IMR-90 (cell line): Measurements from ENCODE around the gene ZNF831. TPM values are rescaled to one million over a fixed set of nuclear protein-coding genes. Genes with fewer than 3 reads are reported as not detected.

Experiments
- ATAC-seq: fragments of 200-7000 bp; cut with Tn5 transposase; 2 replicates; pipeline ENCODE4 v1.9.1; 2020; ENCODE audit warnings: low read depth, mild to moderate bottlenecking, moderate library complexity
- BruUV-seq: library from RNA; stranded (reverse); fragments of 400-500 nt; replicated peaks from 2 replicates; lab custom pipeline; 2021; lab: Mats Ljungman, UMichigan
- CTCF ChIA-PET: fragments of 300-600 bp; formaldehyde crosslinking; extraction: SDS; loops from one replicate; lab custom pipeline; 2021; ENCODE audit warnings: antibody characterized with exemption; lab: Yijun Ruan, JAX
- POLR2A ChIA-PET: fragments of 300-600 bp; sonication (Branson Sonifier 250); formaldehyde crosslinking; loops from one replicate; lab custom pipeline; 2022; ENCODE audit warnings: antibody characterized with exemption; ENCODE audit not compliant: unreplicated experiment; lab: Charles Lee
- DNase-seq: peaks from one replicate; pipeline ENCODE4 v3.0.0; 2013
- H2AFZ ChIP-seq: replicated peaks from 2 replicates; pipeline ENCODE3; 2013; ENCODE audit warnings: low read length, mild to moderate bottlenecking; ENCODE audit not compliant: poor library complexity
- H2AK5ac ChIP-seq: 2 replicates; pipeline ENCODE4 v1.6.1; 2013; ENCODE audit warnings: low read depth, low read length, inconsistent platforms
- H2AK9ac ChIP-seq: replicated peaks from 2 replicates; pipeline ENCODE3; 2013; ENCODE audit warnings: mild to moderate bottlenecking, low read depth, low read length, moderate library complexity; ENCODE audit not compliant: poor library complexity
- H2BK120ac ChIP-seq: 2 replicates; pipeline ENCODE4 v1.6.1; 2013; ENCODE audit warnings: low read depth, low read length, inconsistent platforms
- H2BK15ac ChIP-seq: 3 replicates; pipeline ENCODE4 v1.6.1; 2013; ENCODE audit warnings: low read depth, low read length, inconsistent platforms
- H2BK20ac ChIP-seq: 2 replicates; pipeline ENCODE4 v1.6.1; 2013; ENCODE audit warnings: low read depth, mild to moderate bottlenecking, inconsistent platforms, low read length, moderate library complexity
- H2BK5ac ChIP-seq: 2 replicates; pipeline ENCODE4 v1.6.1; 2013; ENCODE audit warnings: mild to moderate bottlenecking, low read depth, low read length, inconsistent platforms; ENCODE audit not compliant: poor library complexity, severe bottlenecking
- H3K14ac ChIP-seq: replicated peaks from 2 replicates; pipeline ENCODE4 v1.6.1; 2013; ENCODE audit warnings: low read depth, low read length, inconsistent platforms
- H3K18ac ChIP-seq: 2 replicates; pipeline ENCODE4 v1.6.1; 2013; ENCODE audit warnings: low read depth, low read length, control low read depth
- H3K23ac ChIP-seq: 2 replicates; pipeline ENCODE4 v1.6.1; 2013; ENCODE audit warnings: low read depth, low read length, inconsistent platforms
- H3K27ac ChIP-seq: 2 replicates; pipeline ENCODE4 v1.5.1; 2013; ENCODE audit warnings: mild to moderate bottlenecking, control low read depth, low read length; ENCODE audit not compliant: insufficient read depth
- H3K27me3 ChIP-seq: 2 replicates; pipeline ENCODE4 v1.6.1; 2013; ENCODE audit warnings: low read length; ENCODE audit not compliant: control insufficient read depth, insufficient read depth
- H3K36me3 ChIP-seq: 2 replicates; pipeline ENCODE4 v1.6.1; 2013; ENCODE audit warnings: low read length, mixed read lengths; ENCODE audit not compliant: control insufficient read depth, insufficient read depth
- H3K4ac ChIP-seq: 2 replicates; pipeline ENCODE4 v1.6.1; 2013; ENCODE audit warnings: low read depth, low read length, inconsistent platforms
- H3K4me1 ChIP-seq: 2 replicates; pipeline ENCODE4 v1.6.1; 2013; ENCODE audit warnings: low read length, mixed read lengths; ENCODE audit not compliant: control insufficient read depth, insufficient read depth
- H3K4me2 ChIP-seq: 2 replicates; pipeline ENCODE4 v1.6.1; 2013; ENCODE audit warnings: low read depth, mild to moderate bottlenecking, control low read depth, low read length, moderate library complexity
- H3K4me3 ChIP-seq: 2 replicates; pipeline ENCODE4 v1.5.1; 2013; ENCODE audit warnings: low read depth, mild to moderate bottlenecking, control low read depth, low read length, moderate library complexity; ENCODE audit not compliant: insufficient read depth
- H3K56ac ChIP-seq: 2 replicates; pipeline ENCODE4 v1.6.1; 2013; ENCODE audit warnings: low read length, inconsistent platforms; ENCODE audit not compliant: insufficient read depth; ENCODE audit errors: extremely low read depth
- H3K79me1 ChIP-seq, 2 experiments: 2 replicates each; pipeline ENCODE4 v1.6.1; 2013; ENCODE audit warnings: low read length in 2 of 2, inconsistent platforms in 1 of 2, low read depth in 1 of 2
- H3K9ac ChIP-seq: 2 replicates; pipeline ENCODE4 v1.6.1; 2013; ENCODE audit warnings: low read depth, low read length, control low read depth
- H3K9me1 ChIP-seq: 2 replicates; pipeline ENCODE4 v1.6.1; 2013; ENCODE audit warnings: low read length, inconsistent platforms; ENCODE audit not compliant: insufficient read depth
- H3K9me3 ChIP-seq: 2 replicates; pipeline ENCODE4 v1.6.1; 2013; ENCODE audit warnings: low read length; ENCODE audit not compliant: control insufficient read depth, insufficient read depth
- H4K20me1 ChIP-seq: 2 replicates; pipeline ENCODE4 v1.6.1; 2013; ENCODE audit warnings: low read length, inconsistent platforms; ENCODE audit not compliant: insufficient read depth
- H4K5ac ChIP-seq: 2 replicates; pipeline ENCODE4 v1.6.1; 2013; ENCODE audit warnings: mild to moderate bottlenecking, low read depth, low read length, control low read depth
- H4K8ac ChIP-seq, 2 experiments: 2 replicates each; pipeline ENCODE4 v1.6.1; 2013; ENCODE audit warnings: low read depth in 2 of 2, low read length in 2 of 2, control low read depth in 1 of 2, inconsistent platforms in 1 of 2
- H4K91ac ChIP-seq: 2 replicates; pipeline ENCODE4 v1.6.1; 2013; ENCODE audit warnings: low read depth, low read length, inconsistent platforms; ENCODE audit not compliant: insufficient read depth
- CHD1 ChIP-seq: IDR thresholded peaks from 2 replicates; pipeline ENCODE4 v1.6.1; 2012; ENCODE audit warnings: low read depth, low read length, improper control_type of control experiment
- FOS ChIP-seq: fragments of 150-350 bp; IDR thresholded peaks from 2 replicates; pipeline ENCODE4 v1.6.1; 2016; ENCODE audit warnings: low read depth, low read length
- MAZ ChIP-seq: IDR thresholded peaks from 2 replicates; pipeline ENCODE4 v1.6.1; 2012; ENCODE audit warnings: low read depth, mild to moderate bottlenecking, low read length, improper control_type of control experiment, moderate library complexity, borderline replicate concordance
- MXI1 ChIP-seq: IDR thresholded peaks from 2 replicates; pipeline ENCODE4 v1.6.1; 2012; ENCODE audit warnings: low read depth, mild to moderate bottlenecking, low read length, moderate library complexity, borderline replicate concordance
- POLR2A ChIP-seq: IDR thresholded peaks from 2 replicates; pipeline ENCODE4 v1.6.1; 2012; ENCODE audit warnings: mild to moderate bottlenecking, low read depth, low read length
- RAD21 ChIP-seq: IDR thresholded peaks from 2 replicates; pipeline ENCODE4 v1.6.1; 2012; ENCODE audit warnings: low read length, improper control_type of control experiment
- RFX5 ChIP-seq: IDR thresholded peaks from 2 replicates; pipeline ENCODE4 v1.8.0; 2012; ENCODE audit warnings: low read depth, mild to moderate bottlenecking, low read length, moderate library complexity
- USF2 ChIP-seq: fragments of 150-350 bp; IDR thresholded peaks from 2 replicates; pipeline ENCODE4 v1.6.1; 2017; ENCODE audit warnings: mild to moderate bottlenecking, antibody characterized with exemption, low read length, low read depth
- WGBS, 2 experiments: methylation state at CpG; one replicate each; pipeline versions ENCODE4 v1.1.5 to v1.1.7; 2013; ENCODE audit warnings: missing lambda C conversion rate in 2 of 2; ENCODE audit not compliant: insufficient read length in 1 of 2; ENCODE audit errors: extremely low coverage in 2 of 2; 5-methylcytosine and 5-hydroxymethylcytosine counted together
- dilution Hi-C: fragments of 300-500 bp; cut with HindIII; formaldehyde crosslinking; loops from one replicate; pipeline ENCODE4 v1.14.3; 2018; ENCODE audit warnings: low sequenced_read_pairs; ENCODE audit not compliant: unreplicated experiment
- in situ Hi-C: fragments of 300-500 bp; cut with MboI; formaldehyde crosslinking; loops from 3 replicates; pipeline ENCODE4 v1.14.3; 2019; ENCODE audit warnings: low sequenced_read_pairs, inconsistent platforms, mixed read lengths
- intact Hi-C: fragments of 100-400 bp; cut with micrococcal nuclease; formaldehyde crosslinking; loops from 2 replicates; pipeline ENCODE4 v1.10.0; 2022
- polyA plus RNA-seq, 3 experiments: library from polyadenylated mRNA; depleted of rRNA; stranded (reverse); fragments of >200 nt; gene quantifications; 2 replicates each; pipeline ENCODE4 v1.2.3, GENCODE V29; 2012; ENCODE audit warnings: low replicate concordance in 1 of 3
- total RNA-seq: library from RNA; depleted of rRNA; stranded (reverse); fragments of >200 nt; gene quantifications from 2 replicates; pipeline ENCODE4 v1.2.3, GENCODE V29; 2012

ZNF831 gene
- total and polyA plus RNA-seq, 2 of the 4 experiments (the other 2 are of a cell fraction) = not detected

GRCh38 chr20:59253779-59254319, 90.2 kb downstream of the ZNF831 start:
- Histone ChIP-seq H3K14ac (no peak overlapping the region), H2AK9ac (no peak overlapping the region), H3K56ac (no peak overlapping the region), H3K27me3 (no peaks in the 10 kb centered on the region), H4K91ac (no peak overlapping the region), H2BK120ac (no peak overlapping the region), H3K4me2 (no peak overlapping the region), H3K9me1 (no peaks in the 10 kb centered on the region), H2AK5ac (no peak overlapping the region), H4K20me1 (no peaks in the 10 kb centered on the region), H2BK15ac (no peak overlapping the region), H4K5ac (no peak overlapping the region), H2AFZ (no peak overlapping the region), H2BK20ac (no peak overlapping the region), H3K36me3 (no peaks in the 10 kb centered on the region), H3K27ac (no peak overlapping the region), H3K4ac (no peak overlapping the region), H3K23ac (no peak overlapping the region), H3K79me1 (no peaks in the 10 kb centered on the region), H3K9ac (no peak overlapping the region), H3K4me1 (no peaks in the 10 kb centered on the region), H3K9me3 (no peaks in the 10 kb centered on the region), H4K8ac (no peak overlapping the region), H2BK5ac (no peak overlapping the region), H3K4me3 (no peak overlapping the region), H3K18ac (no peak overlapping the region)
- BruUV-seq = no TSS peak
- intact Hi-C loops (no loop called here), in situ Hi-C loops (no loop called here), dilution Hi-C loops (no loop called here)
- ATAC-seq (no peak), DNase-seq (no peak)
- CTCF ChIA-PET = no interaction called here
- 11% methylated on average over 1 of the region's 4 CpGs; no CpG with 5 or more reads in 1 of the 2 experiments for WGBS, 2 experiments
- POLR2A ChIA-PET = no interaction called here
- TF ChIP-seq CHD1 (no peak), RFX5 (no peak), USF2 (no peak), POLR2A (no peak), MAZ (no peak), RAD21 (no peak), FOS (no peak), MXI1 (no peak)
